ENCODE data around the gene CHRNA10.

DNA sequence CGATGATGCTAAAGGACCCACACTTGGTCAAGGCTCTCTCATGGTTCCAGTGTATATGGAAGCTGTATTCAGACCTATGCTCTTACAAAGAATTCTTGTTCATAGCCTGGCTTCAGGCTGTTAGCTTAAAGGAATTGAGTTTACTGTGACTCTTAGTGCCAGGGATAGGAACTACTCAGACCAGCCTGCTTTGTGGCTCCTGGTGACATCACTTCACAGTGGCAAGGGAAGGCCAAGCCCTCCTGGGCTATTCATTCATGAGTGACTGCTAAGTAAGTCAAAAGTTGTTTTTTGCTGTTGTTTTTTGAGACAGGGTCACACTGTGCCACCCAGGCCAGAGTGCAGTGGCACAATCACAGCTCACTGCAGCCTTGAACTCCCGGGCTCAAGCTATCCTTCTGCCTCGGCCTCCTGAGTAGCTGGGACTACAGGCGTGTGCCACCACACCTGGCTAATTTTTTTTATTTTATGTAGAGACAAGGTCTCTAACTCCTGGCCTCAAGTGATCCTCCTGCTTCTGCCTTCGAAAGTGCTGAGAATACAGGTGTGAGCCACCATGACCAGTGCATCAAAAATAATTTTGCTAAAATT, 39.0 kb downstream of the CHRNA10 start:
- TF ChIP-seq, protein P1, sequence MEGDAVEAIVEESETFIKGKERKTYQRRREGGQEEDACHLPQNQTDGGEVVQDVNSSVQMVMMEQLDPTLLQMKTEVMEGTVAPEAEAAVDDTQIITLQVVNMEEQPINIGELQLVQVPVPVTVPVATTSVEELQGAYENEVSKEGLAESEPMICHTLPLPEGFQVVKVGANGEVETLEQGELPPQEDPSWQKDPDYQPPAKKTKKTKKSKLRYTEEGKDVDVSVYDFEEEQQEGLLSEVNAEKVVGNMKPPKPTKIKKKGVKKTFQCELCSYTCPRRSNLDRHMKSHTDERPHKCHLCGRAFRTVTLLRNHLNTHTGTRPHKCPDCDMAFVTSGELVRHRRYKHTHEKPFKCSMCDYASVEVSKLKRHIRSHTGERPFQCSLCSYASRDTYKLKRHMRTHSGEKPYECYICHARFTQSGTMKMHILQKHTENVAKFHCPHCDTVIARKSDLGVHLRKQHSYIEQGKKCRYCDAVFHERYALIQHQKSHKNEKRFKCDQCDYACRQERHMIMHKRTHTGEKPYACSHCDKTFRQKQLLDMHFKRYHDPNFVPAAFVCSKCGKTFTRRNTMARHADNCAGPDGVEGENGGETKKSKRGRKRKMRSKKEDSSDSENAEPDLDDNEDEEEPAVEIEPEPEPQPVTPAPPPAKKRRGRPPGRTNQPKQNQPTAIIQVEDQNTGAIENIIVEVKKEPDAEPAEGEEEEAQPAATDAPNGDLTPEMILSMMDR (IDR thresholded peaks at IDR 0.05; ENCODE audit: low read depth, low read length, poor library complexity, severe bottlenecking): no peak
- TF ChIP-seq EZH2phosphoT487 (IDR thresholded peaks at IDR 0.05; ENCODE audit: borderline replicate concordance, low read length): no peak
